ENCODE results near the gene ABCB10.
A peak's percentile ranks its signal among the peaks of the same experiment; 100 is the strongest.
"Not testable (repeated sequence)": the region's sequence is repeated elsewhere in the genome, so short reads cannot be mapped to it uniquely, and the experiment has no call there.

The ABCB10 gene

DNA sequence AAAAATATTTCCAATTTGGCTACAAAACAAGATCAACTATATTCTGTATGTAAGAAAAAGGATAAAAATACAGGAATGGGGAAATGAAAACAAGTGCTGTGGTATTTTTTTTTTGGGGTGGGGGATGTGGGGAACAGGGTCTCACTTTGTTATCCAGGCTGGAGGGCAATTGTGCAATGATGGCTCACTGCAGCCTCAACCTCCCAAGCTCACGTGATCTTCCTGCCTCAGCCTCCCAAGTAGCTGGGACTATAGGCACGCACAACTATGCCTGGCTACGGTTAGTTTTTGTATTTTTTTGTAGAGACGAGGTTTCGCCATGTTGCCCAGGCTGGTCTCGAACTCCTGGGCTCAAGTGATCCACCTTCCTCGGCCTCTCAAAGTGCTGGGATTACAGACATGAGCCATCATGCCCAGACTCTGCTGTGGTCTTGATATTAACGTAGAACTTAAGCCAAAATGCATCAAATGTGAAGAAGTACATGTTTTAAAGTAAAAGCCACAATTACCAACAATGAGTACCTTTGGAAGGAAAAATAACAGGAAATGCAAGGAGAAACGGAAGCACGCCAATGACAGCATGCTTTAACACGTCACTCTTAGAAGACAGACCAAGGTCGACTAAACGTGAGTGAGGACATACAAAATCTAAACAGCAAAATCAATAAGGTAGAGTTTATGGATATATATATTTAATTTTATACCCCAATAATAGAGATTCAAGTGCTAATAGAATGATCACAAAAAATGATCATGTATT, 8.8 kb upstream of the ABCB10 start:
- no peak for DNase-seq
- H3K4me1 ChIP-seq, result no peaks in the 10 kb centered on the region
- no peak overlapping the region for H3K4me3 ChIP-seq (ENCODE audit: low read depth, low read length)
- TF ChIP-seq, protein P1, sequence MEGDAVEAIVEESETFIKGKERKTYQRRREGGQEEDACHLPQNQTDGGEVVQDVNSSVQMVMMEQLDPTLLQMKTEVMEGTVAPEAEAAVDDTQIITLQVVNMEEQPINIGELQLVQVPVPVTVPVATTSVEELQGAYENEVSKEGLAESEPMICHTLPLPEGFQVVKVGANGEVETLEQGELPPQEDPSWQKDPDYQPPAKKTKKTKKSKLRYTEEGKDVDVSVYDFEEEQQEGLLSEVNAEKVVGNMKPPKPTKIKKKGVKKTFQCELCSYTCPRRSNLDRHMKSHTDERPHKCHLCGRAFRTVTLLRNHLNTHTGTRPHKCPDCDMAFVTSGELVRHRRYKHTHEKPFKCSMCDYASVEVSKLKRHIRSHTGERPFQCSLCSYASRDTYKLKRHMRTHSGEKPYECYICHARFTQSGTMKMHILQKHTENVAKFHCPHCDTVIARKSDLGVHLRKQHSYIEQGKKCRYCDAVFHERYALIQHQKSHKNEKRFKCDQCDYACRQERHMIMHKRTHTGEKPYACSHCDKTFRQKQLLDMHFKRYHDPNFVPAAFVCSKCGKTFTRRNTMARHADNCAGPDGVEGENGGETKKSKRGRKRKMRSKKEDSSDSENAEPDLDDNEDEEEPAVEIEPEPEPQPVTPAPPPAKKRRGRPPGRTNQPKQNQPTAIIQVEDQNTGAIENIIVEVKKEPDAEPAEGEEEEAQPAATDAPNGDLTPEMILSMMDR (IDR thresholded peaks at IDR 0.05; ENCODE audit: low read depth, low read length), result no peak
- no peaks in the 10 kb centered on the region for H3K36me3 ChIP-seq
- H3K9me3 ChIP-seq, result no peaks in the 10 kb centered on the region; the same call in 1 of the 2 replicates
- H3K27me3 ChIP-seq, result no peaks in the 10 kb centered on the region

DNA sequence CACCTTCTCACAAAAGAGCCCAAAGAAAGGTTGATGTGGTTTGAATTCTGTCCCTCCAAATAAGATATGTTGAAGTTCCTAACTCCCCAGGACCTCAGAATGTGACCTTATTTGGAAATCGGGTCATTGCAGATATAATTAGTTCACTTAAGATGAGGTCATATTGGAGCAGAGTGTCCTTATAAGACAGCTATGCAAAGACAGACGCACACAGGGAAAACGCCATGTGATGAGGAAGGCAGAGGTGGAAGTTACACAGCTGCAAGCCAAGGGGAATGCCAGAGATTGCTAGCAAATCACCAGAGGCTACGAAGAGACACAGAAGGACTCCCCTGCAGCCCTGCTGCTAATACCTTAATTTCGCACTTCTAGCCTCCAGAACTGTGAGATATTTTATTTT, 5.2 kb upstream of the ABCB10 start:
- H3K9me3 ChIP-seq, result no peaks in the 10 kb centered on the region; the same call in 1 of the 2 replicates
- no peak for DNase-seq
- no peak overlapping the region for H3K4me3 ChIP-seq (ENCODE audit: low read depth, low read length)
- TF ChIP-seq, protein P1 (IDR thresholded peaks at IDR 0.05; ENCODE audit: low read depth, low read length), result no peak
- H3K27me3 ChIP-seq, result no peaks in the 10 kb centered on the region
- no peaks in the 10 kb centered on the region for H3K4me1 ChIP-seq
- no peaks in the 10 kb centered on the region for H3K36me3 ChIP-seq

DNA sequence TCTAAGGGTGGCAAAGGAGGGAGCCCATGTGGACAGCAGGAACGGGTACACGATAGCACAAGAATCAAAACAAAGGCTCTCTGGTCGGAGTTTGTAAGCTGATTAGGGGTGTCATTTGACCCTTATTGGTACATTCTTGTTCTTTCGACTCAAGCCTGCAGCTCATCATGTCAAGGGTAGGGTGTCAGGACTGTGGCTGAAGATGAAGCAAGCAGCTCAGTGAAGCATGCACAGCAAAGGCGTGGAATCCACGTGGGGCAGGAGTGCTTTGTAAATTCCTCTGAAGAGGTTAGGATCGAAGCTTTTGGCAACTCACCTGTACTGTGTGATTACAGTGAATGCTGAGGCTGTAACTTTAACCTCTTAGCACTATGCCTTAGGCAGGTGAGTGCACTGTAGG, 4.7 kb upstream of the ABCB10 start:
- TF ChIP-seq, protein P1 (IDR thresholded peaks at IDR 0.05; ENCODE audit: low read depth, low read length), result no peak
- H3K36me3 ChIP-seq, result no peaks in the 10 kb centered on the region
- no peak for DNase-seq
- H3K27me3 ChIP-seq, result no peaks in the 10 kb centered on the region
- H3K4me3 ChIP-seq (ENCODE audit: low read depth, low read length), result no peak overlapping the region
- H3K4me1 ChIP-seq, result no peaks in the 10 kb centered on the region
- H3K9me3 ChIP-seq, result no peaks in the 10 kb centered on the region; the same call in 1 of the 2 replicates

DNA sequence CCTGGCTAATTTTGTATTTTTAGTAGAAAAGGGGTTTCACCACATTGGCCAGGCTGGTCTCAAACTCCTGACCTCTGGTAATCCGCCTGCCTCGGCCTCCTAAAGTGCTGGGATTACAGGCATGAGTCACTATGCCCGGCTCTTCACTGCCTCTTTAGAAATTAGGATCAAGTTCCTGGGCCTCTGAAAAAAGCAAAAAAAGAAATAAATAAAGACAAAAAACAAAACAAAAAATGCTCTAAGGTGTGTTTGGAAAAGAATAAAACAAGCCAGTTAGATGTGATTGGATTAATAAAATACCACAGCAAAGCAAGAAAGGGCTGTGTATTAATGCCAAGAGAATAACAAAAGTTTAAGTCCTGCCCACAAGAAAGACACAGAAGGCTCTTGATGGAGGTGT, 4.2 kb upstream of the ABCB10 start:
- DNase-seq, result no peak
- H3K27me3 ChIP-seq, result no peaks in the 10 kb centered on the region
- H3K4me1 ChIP-seq, result no peaks in the 10 kb centered on the region
- H3K36me3 ChIP-seq, result no peaks in the 10 kb centered on the region
- no peak overlapping the region for H3K4me3 ChIP-seq (ENCODE audit: low read depth, low read length)
- TF ChIP-seq, protein P1 (IDR thresholded peaks at IDR 0.05; ENCODE audit: low read depth, low read length), result no peak
- no peaks in the 10 kb centered on the region; the same call in 1 of the 2 replicates for H3K9me3 ChIP-seq

DNA sequence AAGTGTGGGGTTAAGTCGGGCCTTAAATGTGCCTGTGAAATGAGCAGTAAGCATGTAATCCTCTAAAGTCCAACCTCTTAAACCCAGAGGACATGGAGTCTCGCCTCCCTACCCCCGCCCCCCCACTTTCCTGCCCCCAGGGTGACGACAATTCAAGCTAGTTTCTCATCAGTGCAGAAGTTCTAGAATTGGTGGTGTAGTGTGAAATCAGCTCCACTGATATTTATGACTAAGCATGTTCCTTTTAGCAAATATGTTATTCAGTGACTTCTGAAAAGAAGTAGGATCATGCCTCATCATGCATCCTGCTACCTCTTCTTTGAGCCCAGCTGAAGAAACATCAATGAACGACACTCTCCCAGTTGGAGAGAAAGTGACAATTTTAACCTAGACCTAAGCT, 2.6 kb upstream of the ABCB10 start:
- Histone ChIP-seq H3K4me1 (no peaks in the 10 kb centered on the region; the same call in 1 of the 2 replicates), H3K27me3 (no peaks in the 10 kb centered on the region), H3K4me3 (ENCODE audit: low read depth, low read length) (no peak overlapping the region), H3K36me3 (no peaks in the 10 kb centered on the region), H3K9me3 (no peaks in the 10 kb centered on the region; the same call in 1 of the 2 replicates)
- no peak for DNase-seq
- TF ChIP-seq, protein P1 (IDR thresholded peaks at IDR 0.05; ENCODE audit: low read depth, low read length), result no peak

DNA sequence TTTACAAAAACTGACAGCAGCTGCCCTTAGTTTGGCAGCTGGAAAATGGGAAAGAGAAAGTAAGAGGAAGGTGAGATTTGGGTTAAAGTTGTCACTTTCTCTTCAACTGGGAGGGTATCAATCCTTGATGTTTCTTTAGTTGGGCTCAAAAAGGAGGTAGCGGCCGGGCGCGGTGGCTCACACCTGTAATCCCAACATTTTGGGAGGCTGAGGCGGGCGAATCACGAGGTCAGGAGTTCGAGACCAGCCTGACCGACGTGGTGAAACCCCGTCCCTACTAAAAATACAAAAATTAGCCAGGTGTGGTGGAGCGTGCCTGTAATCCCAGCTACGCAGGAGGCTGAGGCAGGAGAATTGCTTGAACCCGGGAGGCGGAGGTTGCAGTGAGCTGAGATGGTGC, 1.6 kb upstream of the ABCB10 start:
- DNase-seq; H3K36me3 ChIP-seq; H3K27me3 ChIP-seq; H3K9me3 ChIP-seq; H3K4me3 ChIP-seq (ENCODE audit: low read depth, low read length); H3K4me1 ChIP-seq: not testable (repeated sequence)

DNA sequence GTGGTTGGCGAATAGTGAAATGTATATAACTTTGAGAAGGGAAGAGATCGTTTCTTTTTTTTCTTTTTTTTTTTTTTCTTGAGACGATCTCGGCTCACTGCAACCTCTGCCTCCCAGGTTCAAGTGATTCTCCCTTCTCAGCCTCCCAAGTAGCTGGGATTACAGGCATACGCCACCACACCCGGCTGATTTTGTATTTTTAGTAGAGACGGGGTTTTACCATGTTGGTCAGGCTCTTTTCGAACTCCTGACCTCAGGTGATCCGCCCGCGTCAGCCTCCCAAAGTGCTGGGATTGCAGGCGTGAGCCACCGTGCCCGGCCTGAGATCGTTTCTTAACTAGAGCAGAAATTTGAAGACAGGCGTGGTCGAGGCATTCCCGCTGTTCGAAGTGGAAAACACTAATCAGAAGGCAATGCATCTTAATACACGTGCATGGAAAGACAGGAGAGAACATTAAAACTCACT, 862 bp upstream of the ABCB10 start:
- H3K4me3 ChIP-seq (ENCODE audit: low read depth, low read length), result peak overlapping the region; percentile 73

More for the DNA sequence above, 862 bp upstream of the ABCB10 start:
- H3K27me3 ChIP-seq, H3K9me3 ChIP-seq, DNase-seq, H3K36me3 ChIP-seq, H3K4me1 ChIP-seq: not testable (repeated sequence)

All from BE2C (cell line).